ENCODE measurements around the gene OR10G6.
"Not testable (repeated sequence)": the region's sequence is repeated elsewhere in the genome, so short reads cannot be mapped to it uniquely, and the experiment has no call there.

The OR10G6 gene

DNA sequence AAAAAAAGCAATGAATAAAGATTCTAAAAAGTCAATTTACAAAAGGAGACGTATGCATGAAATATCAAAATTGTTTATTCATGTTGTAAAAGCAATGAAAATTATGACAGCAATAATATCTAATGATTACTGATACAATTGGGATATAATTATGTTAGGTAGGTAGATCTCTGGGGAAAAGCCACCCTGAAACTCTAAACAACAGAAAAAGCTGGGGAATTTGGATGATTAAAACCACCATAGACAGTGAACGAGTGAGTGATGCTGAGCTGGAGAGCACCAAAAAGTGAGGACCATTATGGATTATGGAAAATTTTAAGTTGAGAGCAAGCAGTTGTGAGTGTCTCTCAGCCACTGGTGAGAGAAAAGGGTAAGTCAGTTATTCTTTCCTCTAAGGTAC is 31.5 kb upstream of the OR10G6 start, which contains the start of gene OR10G8:
TSS of gene OR10G8 (plus strand) at position 301 of the 400 bp plus-strand sequence. CDS start 2,825 bp downstream, outside the sequence.
- H3K27me3 ChIP-seq (ENCODE audit: insufficient read depth, poor library complexity, severe bottlenecking) = no peaks in the 10 kb centered on the region
- H3K27ac ChIP-seq (ENCODE audit: poor library complexity, severe bottlenecking) = no peak within 1 kb of the TSS
- no peak for ATAC-seq (ENCODE audit: low read depth)
- H3K9me3 ChIP-seq (ENCODE audit: severe bottlenecking) = no peaks in the 10 kb centered on the region
- TF ChIP-seq, protein P1, sequence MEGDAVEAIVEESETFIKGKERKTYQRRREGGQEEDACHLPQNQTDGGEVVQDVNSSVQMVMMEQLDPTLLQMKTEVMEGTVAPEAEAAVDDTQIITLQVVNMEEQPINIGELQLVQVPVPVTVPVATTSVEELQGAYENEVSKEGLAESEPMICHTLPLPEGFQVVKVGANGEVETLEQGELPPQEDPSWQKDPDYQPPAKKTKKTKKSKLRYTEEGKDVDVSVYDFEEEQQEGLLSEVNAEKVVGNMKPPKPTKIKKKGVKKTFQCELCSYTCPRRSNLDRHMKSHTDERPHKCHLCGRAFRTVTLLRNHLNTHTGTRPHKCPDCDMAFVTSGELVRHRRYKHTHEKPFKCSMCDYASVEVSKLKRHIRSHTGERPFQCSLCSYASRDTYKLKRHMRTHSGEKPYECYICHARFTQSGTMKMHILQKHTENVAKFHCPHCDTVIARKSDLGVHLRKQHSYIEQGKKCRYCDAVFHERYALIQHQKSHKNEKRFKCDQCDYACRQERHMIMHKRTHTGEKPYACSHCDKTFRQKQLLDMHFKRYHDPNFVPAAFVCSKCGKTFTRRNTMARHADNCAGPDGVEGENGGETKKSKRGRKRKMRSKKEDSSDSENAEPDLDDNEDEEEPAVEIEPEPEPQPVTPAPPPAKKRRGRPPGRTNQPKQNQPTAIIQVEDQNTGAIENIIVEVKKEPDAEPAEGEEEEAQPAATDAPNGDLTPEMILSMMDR (IDR thresholded peaks at IDR 0.05; ENCODE audit: poor library complexity, severe bottlenecking) = no peak
- no peaks in the 10 kb centered on the region for H3K36me3 ChIP-seq (ENCODE audit: low read depth)
- no peak within 1 kb of the TSS for H3K4me3 ChIP-seq (ENCODE audit: severe bottlenecking)
- H3K4me1 ChIP-seq (ENCODE audit: insufficient read depth, poor library complexity, severe bottlenecking) = no peaks in the 10 kb centered on the region
- no peak for DNase-seq (ENCODE audit: low spot score)

DNA sequence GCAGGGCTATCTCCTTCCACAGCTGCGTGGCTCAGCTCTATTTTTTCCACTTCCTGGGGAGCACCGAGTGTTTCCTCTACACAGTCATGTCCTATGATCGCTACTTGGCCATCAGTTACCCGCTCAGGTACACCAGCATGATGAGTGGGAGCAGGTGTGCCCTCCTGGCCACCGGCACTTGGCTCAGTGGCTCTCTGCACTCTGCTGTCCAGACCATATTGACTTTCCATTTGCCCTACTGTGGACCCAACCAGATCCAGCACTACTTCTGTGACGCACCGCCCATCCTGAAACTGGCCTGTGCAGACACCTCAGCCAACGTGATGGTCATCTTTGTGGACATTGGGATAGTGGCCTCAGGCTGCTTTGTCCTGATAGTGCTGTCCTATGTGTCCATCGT is 20.9 kb upstream of the OR10G6 start:
- not testable (repeated sequence) for H3K4me3 ChIP-seq (ENCODE audit: severe bottlenecking); H3K36me3 ChIP-seq (ENCODE audit: low read depth); ATAC-seq (ENCODE audit: low read depth); H3K27me3 ChIP-seq (ENCODE audit: insufficient read depth, poor library complexity, severe bottlenecking); DNase-seq (ENCODE audit: low spot score); H3K9me3 ChIP-seq (ENCODE audit: severe bottlenecking); H3K4me1 ChIP-seq (ENCODE audit: insufficient read depth, poor library complexity, severe bottlenecking); H3K27ac ChIP-seq (ENCODE audit: poor library complexity, severe bottlenecking)

DNA sequence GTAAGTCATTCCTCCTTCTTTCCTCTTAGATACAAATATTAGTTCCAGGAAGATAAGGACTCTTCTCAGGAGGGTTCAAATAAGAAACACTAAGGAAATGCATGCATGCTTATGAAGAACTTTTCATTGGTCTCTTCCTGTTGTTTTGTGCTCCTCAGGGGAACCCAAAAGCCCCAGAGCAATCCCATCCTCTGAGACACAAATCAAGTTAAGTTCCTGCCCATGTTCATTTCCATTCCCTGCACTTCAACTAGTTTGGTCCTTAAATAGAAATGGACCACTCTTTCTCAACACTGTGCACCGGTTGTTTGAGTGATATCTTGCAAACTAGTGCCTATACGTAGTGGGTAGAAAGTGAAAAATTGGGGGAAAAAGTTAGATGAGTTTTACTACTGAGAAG is 17.7 kb upstream of the OR10G6 start, which contains the start of gene OR10G4:
TSS of gene OR10G4 (plus strand) at position 301 of the 400 bp plus-strand sequence. CDS start 2,578 bp downstream, outside the sequence.
- Histone ChIP-seq H3K36me3 (ENCODE audit: low read depth) (no peaks in the 10 kb centered on the region), H3K4me1 (ENCODE audit: insufficient read depth, poor library complexity, severe bottlenecking) (no peaks in the 10 kb centered on the region), H3K27me3 (ENCODE audit: insufficient read depth, poor library complexity, severe bottlenecking) (peaks cover 3% of the 10 kb centered on the region), H3K27ac (ENCODE audit: poor library complexity, severe bottlenecking) (no peak within 1 kb of the TSS), H3K4me3 (ENCODE audit: severe bottlenecking) (no peak within 1 kb of the TSS), H3K9me3 (ENCODE audit: severe bottlenecking) (no peaks in the 10 kb centered on the region)
- TF ChIP-seq, protein P1 (IDR thresholded peaks at IDR 0.05; ENCODE audit: poor library complexity, severe bottlenecking) = no peak
- no peak for DNase-seq (ENCODE audit: low spot score)
- ATAC-seq (ENCODE audit: low read depth) = no peak

DNA sequence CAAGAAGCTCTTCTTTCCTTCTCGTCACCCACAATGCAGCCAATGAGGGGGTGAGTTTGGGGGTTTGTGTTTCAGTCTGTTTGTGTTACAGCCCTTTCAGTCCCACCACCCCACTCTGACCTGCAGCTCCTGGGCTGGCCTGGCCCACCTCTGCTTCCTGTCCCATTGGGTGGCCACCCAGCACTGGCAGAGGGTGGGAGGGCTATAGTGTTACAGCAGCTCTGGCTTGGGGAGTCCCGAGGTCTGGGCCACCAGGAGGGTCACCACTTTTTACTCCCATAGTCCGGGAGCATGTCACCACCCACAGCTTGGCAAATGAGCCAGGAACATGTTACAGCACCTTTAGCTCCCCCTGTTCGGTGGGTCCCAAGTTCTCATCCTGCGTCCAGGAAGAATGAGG is 15.7 kb downstream of the OR10G6 start:
- H3K27me3 ChIP-seq (ENCODE audit: insufficient read depth, poor library complexity, severe bottlenecking) = no peaks in the 10 kb centered on the region
- H3K4me1 ChIP-seq (ENCODE audit: insufficient read depth, poor library complexity, severe bottlenecking) = peaks cover 30% of the 10 kb centered on the region
- ATAC-seq (ENCODE audit: low read depth) (no peak), DNase-seq (ENCODE audit: low spot score) (no peak)
- TF ChIP-seq, protein P1 (IDR thresholded peaks at IDR 0.05; ENCODE audit: poor library complexity, severe bottlenecking) = no peak
- no peak overlapping the region for H3K27ac ChIP-seq (ENCODE audit: poor library complexity, severe bottlenecking)
- H3K9me3 ChIP-seq (ENCODE audit: severe bottlenecking) = no peaks in the 10 kb centered on the region
- no peaks in the 10 kb centered on the region for H3K36me3 ChIP-seq (ENCODE audit: low read depth)
- H3K4me3 ChIP-seq (ENCODE audit: severe bottlenecking) = no peak overlapping the region

DNA sequence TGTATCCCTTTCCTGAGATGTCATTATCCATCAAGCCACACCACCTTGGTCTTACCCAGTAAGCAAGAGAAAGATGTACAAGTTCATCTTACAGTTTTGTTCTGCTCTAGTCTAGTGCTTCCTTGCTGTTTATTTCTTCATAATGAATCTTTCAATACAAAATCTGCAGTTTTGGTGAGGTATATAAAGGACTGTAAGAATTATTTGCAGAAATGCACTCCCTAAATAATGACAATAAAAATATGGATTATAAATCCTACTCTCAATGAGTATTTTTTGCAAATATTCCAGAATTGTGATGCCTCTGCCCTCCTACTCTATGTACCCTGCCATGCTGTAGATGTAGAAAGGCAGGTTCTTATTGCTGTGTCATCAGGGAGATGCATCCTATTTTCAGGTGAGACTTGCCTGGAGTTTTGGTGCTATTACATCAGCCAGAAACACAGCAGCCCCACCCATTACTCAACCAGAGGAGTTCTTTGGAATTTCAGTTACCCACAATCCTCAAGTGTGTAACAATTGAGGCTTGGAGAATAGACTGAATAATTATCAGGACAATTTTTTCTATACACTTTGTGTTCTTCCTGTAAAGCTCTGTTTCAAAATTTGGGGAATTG is 17.1 kb downstream of the OR10G6 start, which contains the start of gene OR10S1:
TSS of gene OR10S1 (minus strand) at position 51 of the 617 bp plus-strand sequence. CDS start 117 bp downstream, outside the sequence.
- no peaks in the 10 kb centered on the region for H3K9me3 ChIP-seq (ENCODE audit: severe bottlenecking)
- TF ChIP-seq, protein P1 (IDR thresholded peaks at IDR 0.05; ENCODE audit: poor library complexity, severe bottlenecking) = no peak
- H3K4me3 ChIP-seq (ENCODE audit: severe bottlenecking) = no peak within 1 kb of the TSS
- H3K27me3 ChIP-seq (ENCODE audit: insufficient read depth, poor library complexity, severe bottlenecking) = no peaks in the 10 kb centered on the region
- H3K36me3 ChIP-seq (ENCODE audit: low read depth) = no peaks in the 10 kb centered on the region
- H3K27ac ChIP-seq (ENCODE audit: poor library complexity, severe bottlenecking) = peak within 1 kb of the TSS; percentile 57
- no peak for DNase-seq (ENCODE audit: low spot score)
- H3K4me1 ChIP-seq (ENCODE audit: insufficient read depth, poor library complexity, severe bottlenecking) = peaks cover 43% of the 10 kb centered on the region
- ATAC-seq (ENCODE audit: low read depth) = peak; percentile 67

Measured in RWPE2 (cell line).